Caco-2 (cell line): ENCODE measurements around the gene PLXNC1. TPM values are rescaled to one million over a fixed set of nuclear protein-coding genes. Genes with fewer than 3 reads are reported as not detected.

Source experiments
- BruUV-seq: library from RNA; stranded (reverse); fragments of 400-500 nt; replicated peaks from 2 replicates; lab custom pipeline; 2021; lab: Mats Ljungman, UMichigan
- CTCF ChIA-PET: fragments of 300-600 bp; sonication (Branson Sonifier 250); formaldehyde crosslinking; loops from one replicate; lab custom pipeline; 2022; ENCODE audit warnings: antibody characterized with exemption; lab: Charles Lee
- POLR2A ChIA-PET: fragments of 300-600 bp; sonication (Branson Sonifier 250); formaldehyde crosslinking; loops from one replicate; lab custom pipeline; 2022; ENCODE audit warnings: antibody characterized with exemption; lab: Charles Lee
- DNase-seq, 2 experiments: peaks; one replicate each; pipeline versions ENCODE4 v3.0.0 to v3.0.0-alpha.2; 2020 to 2022
- H3K27me3 ChIP-seq: replicated peaks from 2 replicates; pipeline ENCODE4 v1.6.0; 2011; ENCODE audit warnings: low read length; ENCODE audit not compliant: control insufficient read depth, insufficient read depth
- H3K36me3 ChIP-seq: 2 replicates; pipeline ENCODE4 v1.5.1; 2011; ENCODE audit warnings: low read length; ENCODE audit not compliant: control insufficient read depth, insufficient read depth
- H3K4me1 ChIP-seq: fragments of 250-450 bp; sonication (Bioruptor Pico); 2 replicates; pipeline ENCODE4 v1.5.1; 2020; ENCODE audit warnings: mild to moderate bottlenecking
- H3K4me3 ChIP-seq: 2 replicates; pipeline ENCODE4 v1.5.1; 2011; ENCODE audit warnings: low read depth, mild to moderate bottlenecking, control low read depth, low read length
- H3K9me3 ChIP-seq: fragments of 250-450 bp; sonication (Bioruptor Pico); 2 replicates; pipeline ENCODE4 v1.5.1; 2020; ENCODE audit warnings: mild to moderate bottlenecking, moderate library complexity
- H3K27ac Mint-ChIP-seq: one replicate; pipeline ENCODE4 v1.8.0; 2022; ENCODE audit warnings: mixed read lengths; ENCODE audit not compliant: unreplicated experiment
- H3K27me3 Mint-ChIP-seq: one replicate; pipeline ENCODE4 v1.8.0; 2022; ENCODE audit warnings: mixed read lengths; ENCODE audit not compliant: insufficient read depth, unreplicated experiment
- H3K36me3 Mint-ChIP-seq: one replicate; pipeline ENCODE4 v1.8.0; 2022; ENCODE audit warnings: mild to moderate bottlenecking, mixed read lengths; ENCODE audit not compliant: insufficient read depth, unreplicated experiment
- H3K4me1 Mint-ChIP-seq: one replicate; pipeline ENCODE4 v1.8.0; 2022; ENCODE audit warnings: low read depth, mixed read lengths; ENCODE audit not compliant: unreplicated experiment
- H3K4me3 Mint-ChIP-seq: one replicate; pipeline ENCODE4 v1.8.0; 2022; ENCODE audit warnings: mild to moderate bottlenecking, moderate library complexity, mixed read lengths; ENCODE audit not compliant: unreplicated experiment
- H3K9me3 Mint-ChIP-seq: one replicate; pipeline ENCODE4 v1.8.0; 2022; ENCODE audit warnings: mixed read lengths; ENCODE audit not compliant: unreplicated experiment
- intact Hi-C: fragments of 100-400 bp; cut with micrococcal nuclease; formaldehyde crosslinking; loops from one replicate; pipeline ENCODE4 v1.10.0; 2022; ENCODE audit not compliant: unreplicated experiment
- total RNA-seq: library from RNA; stranded (reverse); gene quantifications from 2 replicates; pipeline ENCODE4 v1.2.3, GENCODE V29; 2022
- TF ChIP-seq, protein P1 (sequence below), 2 experiments: fragments of 200-600 bp in 1 of 2; IDR thresholded peaks; 1 replicate in 1 of 2; 2 replicates in 1 of 2; pipeline versions ENCODE4 v1.5.1 to v1.8.0; 2011 to 2022; ENCODE audit warnings: antibody characterized with exemption in 1 of 2, control low read depth in 1 of 2, inconsistent platforms in 1 of 2, low read depth in 1 of 2, low read length in 1 of 2, mild to moderate bottlenecking in 1 of 2, moderate library complexity in 1 of 2; ENCODE audit not compliant: insufficient read depth in 1 of 2, severe bottlenecking in 1 of 2, unreplicated experiment in 1 of 2

Gene PLXNC1
- total RNA-seq, 1 experiment from 2014 or later, result 41.3 TPM

DNA sequence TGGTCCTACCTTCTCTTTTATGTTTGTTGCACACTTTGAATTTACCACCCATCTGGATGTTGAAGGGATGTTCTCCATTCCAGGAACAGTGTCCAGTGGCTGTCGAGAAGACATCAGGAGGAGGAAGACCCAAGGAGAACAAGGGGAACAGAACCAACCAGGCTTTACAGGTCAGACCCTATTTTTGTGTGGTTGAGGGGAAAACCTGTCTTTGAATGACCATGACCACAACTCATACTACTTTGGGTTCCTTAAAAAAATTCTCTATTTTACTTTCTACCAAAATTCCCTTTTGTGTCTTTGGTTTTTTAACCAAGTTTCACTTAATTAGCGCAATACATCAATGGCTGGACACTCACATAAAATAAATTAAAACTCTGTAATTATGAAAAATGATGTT, 78.7 kb downstream of the PLXNC1 start:
- TF ChIP-seq, protein P1, sequence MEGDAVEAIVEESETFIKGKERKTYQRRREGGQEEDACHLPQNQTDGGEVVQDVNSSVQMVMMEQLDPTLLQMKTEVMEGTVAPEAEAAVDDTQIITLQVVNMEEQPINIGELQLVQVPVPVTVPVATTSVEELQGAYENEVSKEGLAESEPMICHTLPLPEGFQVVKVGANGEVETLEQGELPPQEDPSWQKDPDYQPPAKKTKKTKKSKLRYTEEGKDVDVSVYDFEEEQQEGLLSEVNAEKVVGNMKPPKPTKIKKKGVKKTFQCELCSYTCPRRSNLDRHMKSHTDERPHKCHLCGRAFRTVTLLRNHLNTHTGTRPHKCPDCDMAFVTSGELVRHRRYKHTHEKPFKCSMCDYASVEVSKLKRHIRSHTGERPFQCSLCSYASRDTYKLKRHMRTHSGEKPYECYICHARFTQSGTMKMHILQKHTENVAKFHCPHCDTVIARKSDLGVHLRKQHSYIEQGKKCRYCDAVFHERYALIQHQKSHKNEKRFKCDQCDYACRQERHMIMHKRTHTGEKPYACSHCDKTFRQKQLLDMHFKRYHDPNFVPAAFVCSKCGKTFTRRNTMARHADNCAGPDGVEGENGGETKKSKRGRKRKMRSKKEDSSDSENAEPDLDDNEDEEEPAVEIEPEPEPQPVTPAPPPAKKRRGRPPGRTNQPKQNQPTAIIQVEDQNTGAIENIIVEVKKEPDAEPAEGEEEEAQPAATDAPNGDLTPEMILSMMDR (IDR thresholded peaks at IDR 0.05; ENCODE audit: insufficient read depth in 1 of 2, low read depth in 1 of 2, low read length in 1 of 2, severe bottlenecking in 1 of 2, unreplicated experiment in 1 of 2), result no peak
- Mint-ChIP-seq H3K4me1 (peaks cover 11% of the 10 kb centered on the region), H3K9me3 (no peaks in the 10 kb centered on the region), H3K4me3 (no peak overlapping the region), H3K27me3 (no peaks in the 10 kb centered on the region), H3K27ac (no peak overlapping the region), H3K36me3 (peaks cover 71% of the 10 kb centered on the region)
- Histone ChIP-seq H3K27me3 (no peaks in the 10 kb centered on the region), H3K4me1 (no peaks in the 10 kb centered on the region), H3K4me3 (no peak overlapping the region), H3K36me3 (0 out of 2 replicates have a peak, but pooled peaks cover 2% of the 10 kb centered on the region), H3K9me3 (no peaks in the 10 kb centered on the region)
- CTCF ChIA-PET, result no interaction called here
- POLR2A ChIA-PET, result no interaction called here
- intact Hi-C loops, result no loop called here
- DNase-seq, result no peak
- no TSS peak for BruUV-seq

DNA sequence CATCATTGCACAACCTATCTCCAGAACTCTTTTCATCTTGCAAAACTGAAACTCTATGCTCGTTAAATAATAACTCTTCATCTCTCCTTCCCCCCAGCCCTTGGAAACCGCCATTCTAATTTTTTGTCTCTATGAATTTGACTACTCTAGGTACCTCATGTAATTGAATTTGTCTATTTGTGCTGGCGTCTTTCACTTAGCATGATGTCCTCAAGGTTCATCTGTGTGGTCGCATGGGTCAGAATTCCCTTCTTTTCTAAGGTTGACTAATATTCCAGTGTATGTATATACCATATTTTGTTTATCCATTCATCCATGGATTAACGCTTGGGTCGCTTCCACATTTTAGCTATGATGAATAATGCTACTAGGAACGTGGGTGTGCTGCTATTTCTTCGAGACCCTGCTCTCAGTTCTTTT, 80.1 kb downstream of the PLXNC1 start:
- Mint-ChIP-seq H3K36me3 (peaks cover 74% of the 10 kb centered on the region), H3K4me3 (no peak overlapping the region), H3K9me3 (no peaks in the 10 kb centered on the region), H3K27ac (no peak overlapping the region), H3K4me1 (peaks cover 11% of the 10 kb centered on the region), H3K27me3 (no peaks in the 10 kb centered on the region)
- no peak for DNase-seq
- Histone ChIP-seq H3K4me1 (no peaks in the 10 kb centered on the region), H3K9me3 (no peaks in the 10 kb centered on the region), H3K4me3 (no peak overlapping the region), H3K36me3 (0 out of 2 replicates have a peak, but pooled peaks cover 2% of the 10 kb centered on the region), H3K27me3 (no peaks in the 10 kb centered on the region)
- ChIA-PET POLR2A (no interaction called here), CTCF (no interaction called here)
- BruUV-seq, result no TSS peak
- TF ChIP-seq, protein P1 (IDR thresholded peaks at IDR 0.05; ENCODE audit: insufficient read depth in 1 of 2, low read depth in 1 of 2, low read length in 1 of 2, severe bottlenecking in 1 of 2, unreplicated experiment in 1 of 2), result no peak
- intact Hi-C loops, result no loop called here

DNA sequence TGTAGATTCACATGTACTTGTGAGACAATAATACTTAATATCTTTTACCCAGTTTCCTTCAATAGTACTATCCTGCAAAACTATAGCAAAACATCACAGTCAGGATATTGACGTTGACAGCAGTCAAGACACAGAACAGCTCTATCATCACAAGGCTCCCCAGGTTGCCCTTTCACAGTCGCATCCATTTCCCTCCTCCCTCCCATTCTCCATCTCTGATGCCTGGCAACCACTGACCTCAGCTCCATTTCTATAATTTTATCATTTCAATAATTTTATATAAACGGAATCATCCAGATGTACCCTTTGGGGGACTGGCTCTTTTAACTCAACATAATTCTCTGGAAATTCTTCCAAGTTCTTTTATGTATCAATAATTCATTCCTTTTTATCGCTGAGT, 81.5 kb downstream of the PLXNC1 start:
- peaks cover 68% of the 10 kb centered on the region for H3K36me3 Mint-ChIP-seq
- H3K27me3 Mint-ChIP-seq, result no peaks in the 10 kb centered on the region
- no TSS peak for BruUV-seq
- Histone ChIP-seq H3K4me3 (no peak overlapping the region), H3K36me3 (0 out of 2 replicates have a peak, but pooled peaks cover 2% of the 10 kb centered on the region), H3K9me3 (no peaks in the 10 kb centered on the region), H3K27me3 (no peaks in the 10 kb centered on the region), H3K4me1 (no peaks in the 10 kb centered on the region)
- intact Hi-C loops, result no loop called here
- no peaks in the 10 kb centered on the region for H3K9me3 Mint-ChIP-seq
- DNase-seq, result no peak
- peak overlapping the region; percentile 48 for H3K27ac Mint-ChIP-seq
- POLR2A ChIA-PET, result no interaction called here
- H3K4me1 Mint-ChIP-seq, result peaks cover 11% of the 10 kb centered on the region
- TF ChIP-seq, protein P1 (IDR thresholded peaks at IDR 0.05; ENCODE audit: insufficient read depth in 1 of 2, low read depth in 1 of 2, low read length in 1 of 2, severe bottlenecking in 1 of 2, unreplicated experiment in 1 of 2), result no peak
- CTCF ChIA-PET, result no interaction called here
- H3K4me3 Mint-ChIP-seq, result no peak overlapping the region
